Upper lobe of left lung (tissue), 4 donors: ENCODE data around the gene NUP37.

Experiments
- CTCF ChIP-seq, 6 experiments: fragments of 450-650 bp in 4 of 6; fragments of 200-600 bp in 2 of 6; sonication (generic) in 2 of 6; IDR thresholded peaks; one replicate each; pipeline ENCODE4 v1.5.1; 2016 to 2019; ENCODE audit warnings: antibody characterized with exemption in 6 of 6
- POLR2A ChIP-seq, 4 donors: fragments of 450-650 bp; IDR thresholded peaks; one replicate each; pipeline ENCODE4 v1.5.1; 2016 to 2017; ENCODE audit warnings: antibody characterized with exemption in 4 of 4, mild to moderate bottlenecking in 2 of 4

DNA sequence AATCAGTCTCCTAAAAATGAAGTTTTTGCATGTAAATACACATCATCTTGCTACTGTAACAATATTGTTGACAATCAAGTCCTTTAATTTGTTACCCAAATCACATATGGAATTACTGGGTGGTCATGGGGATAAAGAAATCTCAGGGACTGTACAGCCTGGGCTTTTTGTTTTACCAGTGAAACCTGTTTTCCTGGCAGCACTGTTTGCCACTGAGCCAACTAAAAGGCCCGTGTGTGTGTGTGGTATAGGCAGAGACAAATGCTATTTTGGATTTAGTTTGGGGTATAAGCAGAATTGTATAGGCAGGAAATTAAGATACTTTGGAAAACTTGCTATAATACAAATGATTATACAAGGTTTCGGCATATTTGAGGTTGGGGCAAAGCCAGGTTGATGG is 5.7 kb downstream of the NUP37 start:
- no peak for TF ChIP-seq CTCF (IDR thresholded peaks at IDR 0.05)
- TF ChIP-seq POLR2A (IDR thresholded peaks at IDR 0.05) = no peak
